GM23338 (cell line): Measurements from ENCODE around the gene FAM117A.

ENCODE experiments used
- CTCF ChIP-seq, 2 experiments: fragments of 200-600 bp in 1 of 2; sonication (generic) in 1 of 2; conservative IDR thresholded peaks; 2 replicates each; pipeline versions ENCODE4 v1.5.1 to v1.6.1; 2016 to 2017; ENCODE audit warnings: antibody characterized with exemption in 2 of 2, low read depth in 2 of 2, mild to moderate bottlenecking in 2 of 2, moderate library complexity in 1 of 2
- EZH2 ChIP-seq: fragments of 200-600 bp; sonication (generic); IDR thresholded peaks from one replicate; pipeline ENCODE4 v1.8.0; 2017; ENCODE audit warnings: antibody characterized with exemption, mild to moderate bottlenecking, low read depth; ENCODE audit not compliant: unreplicated experiment
- EZH2phosphoT487 ChIP-seq: fragments of 200-600 bp; sonication (generic); IDR thresholded peaks from one replicate; pipeline ENCODE4 v1.8.1; 2018; ENCODE audit warnings: antibody characterized with exemption; ENCODE audit not compliant: unreplicated experiment
- TF ChIP-seq, protein P1 (sequence below): IDR thresholded peaks from one replicate; pipeline ENCODE4 v1.6.1; 2018; ENCODE audit warnings: antibody characterized with exemption; ENCODE audit not compliant: unreplicated experiment

DNA sequence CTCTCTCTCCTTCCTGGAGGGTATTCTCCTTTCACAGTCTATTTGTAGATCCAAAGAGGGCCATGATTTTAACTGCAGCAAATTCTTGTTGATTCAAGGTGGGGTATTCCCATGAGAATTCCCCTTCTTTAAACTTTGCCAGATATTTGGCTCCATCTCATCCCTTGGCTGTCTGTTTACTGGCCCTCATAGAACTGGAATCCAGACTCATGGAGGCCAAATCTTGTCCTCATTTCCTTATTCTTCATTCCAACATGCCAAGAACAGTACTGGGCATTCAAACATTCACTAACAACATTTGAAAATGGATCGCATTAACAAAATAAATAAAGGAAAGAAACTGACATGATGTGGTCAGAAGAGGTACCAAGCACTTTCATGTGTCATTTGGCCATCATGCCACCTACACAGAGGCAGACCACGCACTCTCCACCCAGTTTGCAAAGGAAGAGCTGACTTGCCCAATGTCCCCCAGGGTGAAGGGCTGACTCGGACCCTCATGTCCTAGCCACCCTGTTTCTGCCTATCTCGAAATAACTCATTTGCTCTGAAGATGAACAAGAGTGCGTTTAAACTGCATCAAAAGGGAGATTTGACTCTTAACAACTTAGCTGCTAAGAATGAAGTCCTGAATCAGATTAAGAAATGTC lies 33.0 kb downstream of the FAM117A start:
- TF ChIP-seq CTCF (conservative IDR thresholded peaks at IDR 0.05; ENCODE audit: low read depth in 2 of 2) (no peak), EZH2 (no peak), EZH2phosphoT487 (no peak)
- TF ChIP-seq, protein P1, sequence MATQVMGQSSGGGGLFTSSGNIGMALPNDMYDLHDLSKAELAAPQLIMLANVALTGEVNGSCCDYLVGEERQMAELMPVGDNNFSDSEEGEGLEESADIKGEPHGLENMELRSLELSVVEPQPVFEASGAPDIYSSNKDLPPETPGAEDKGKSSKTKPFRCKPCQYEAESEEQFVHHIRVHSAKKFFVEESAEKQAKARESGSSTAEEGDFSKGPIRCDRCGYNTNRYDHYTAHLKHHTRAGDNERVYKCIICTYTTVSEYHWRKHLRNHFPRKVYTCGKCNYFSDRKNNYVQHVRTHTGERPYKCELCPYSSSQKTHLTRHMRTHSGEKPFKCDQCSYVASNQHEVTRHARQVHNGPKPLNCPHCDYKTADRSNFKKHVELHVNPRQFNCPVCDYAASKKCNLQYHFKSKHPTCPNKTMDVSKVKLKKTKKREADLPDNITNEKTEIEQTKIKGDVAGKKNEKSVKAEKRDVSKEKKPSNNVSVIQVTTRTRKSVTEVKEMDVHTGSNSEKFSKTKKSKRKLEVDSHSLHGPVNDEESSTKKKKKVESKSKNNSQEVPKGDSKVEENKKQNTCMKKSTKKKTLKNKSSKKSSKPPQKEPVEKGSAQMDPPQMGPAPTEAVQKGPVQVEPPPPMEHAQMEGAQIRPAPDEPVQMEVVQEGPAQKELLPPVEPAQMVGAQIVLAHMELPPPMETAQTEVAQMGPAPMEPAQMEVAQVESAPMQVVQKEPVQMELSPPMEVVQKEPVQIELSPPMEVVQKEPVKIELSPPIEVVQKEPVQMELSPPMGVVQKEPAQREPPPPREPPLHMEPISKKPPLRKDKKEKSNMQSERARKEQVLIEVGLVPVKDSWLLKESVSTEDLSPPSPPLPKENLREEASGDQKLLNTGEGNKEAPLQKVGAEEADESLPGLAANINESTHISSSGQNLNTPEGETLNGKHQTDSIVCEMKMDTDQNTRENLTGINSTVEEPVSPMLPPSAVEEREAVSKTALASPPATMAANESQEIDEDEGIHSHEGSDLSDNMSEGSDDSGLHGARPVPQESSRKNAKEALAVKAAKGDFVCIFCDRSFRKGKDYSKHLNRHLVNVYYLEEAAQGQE, result no peak
